ENCODE results near the gene EIF1.
"Not testable (repeated sequence)": the region's sequence is repeated elsewhere in the genome, so short reads cannot be mapped to it uniquely, and the experiment has no call there.

The EIF1 gene

GRCh38 chr17:41688641-41689496 is at the start of gene EIF1:
EIF1 (plus strand) TSS chr17:41688885; CDS start chr17:41689039, 154 bp downstream.
- DNase-seq (ENCODE audit: low read depth in 2 of 2): peak; percentile 99 to 100

GRCh38 chr17:41638941-41639340 is 49.7 kb upstream of the EIF1 start:
- no peak for DNase-seq (ENCODE audit: low read depth in 2 of 2)

- DNase-seq (ENCODE audit: low read depth in 2 of 2): no peak
Observed at GRCh38 chr17:41639492-41640473, 48.9 kb upstream of the EIF1 start.

GRCh38 chr17:41640596-41640995 is 48.1 kb upstream of the EIF1 start:
- not testable (repeated sequence) for DNase-seq (ENCODE audit: low read depth in 2 of 2)

- no peak for DNase-seq (ENCODE audit: low read depth in 2 of 2)
Observed at GRCh38 chr17:41642252-41643156, 46.2 kb upstream of the EIF1 start.

GRCh38 chr17:41647038-41647813 is 41.5 kb upstream of the EIF1 start:
- no peak for DNase-seq (ENCODE audit: low read depth in 2 of 2)

GRCh38 chr17:41647940-41648410 is 40.7 kb upstream of the EIF1 start:
- peak; percentile 79 to 80 for DNase-seq (ENCODE audit: low read depth in 2 of 2)

- peak; percentile 66 to 69 for DNase-seq (ENCODE audit: low read depth in 2 of 2)
Observed at GRCh38 chr17:41648411-41649195, 40.1 kb upstream of the EIF1 start.

- DNase-seq (ENCODE audit: low read depth in 2 of 2): no peak
Observed at GRCh38 chr17:41649923-41650519, 38.7 kb upstream of the EIF1 start.

- DNase-seq (ENCODE audit: low read depth in 2 of 2): no peak
Observed at GRCh38 chr17:41650794-41651624, 37.7 kb upstream of the EIF1 start.

GRCh38 chr17:41651625-41652460 is 36.8 kb upstream of the EIF1 start:
- no peak for DNase-seq (ENCODE audit: low read depth in 2 of 2)

- no peak for DNase-seq (ENCODE audit: low read depth in 2 of 2)
Observed at GRCh38 chr17:41652461-41652970, 36.2 kb upstream of the EIF1 start.

GRCh38 chr17:41653421-41653820 is 35.3 kb upstream of the EIF1 start:
- no peak for DNase-seq (ENCODE audit: low read depth in 2 of 2)

- DNase-seq (ENCODE audit: low read depth in 2 of 2): no peak
Observed at GRCh38 chr17:41653892-41654677, 34.6 kb upstream of the EIF1 start.

- no peak for DNase-seq (ENCODE audit: low read depth in 2 of 2)
Observed at GRCh38 chr17:41654678-41655607, 33.7 kb upstream of the EIF1 start.

Data from stimulated activated CD8-positive, alpha-beta memory T cell treated with anti-CD3 and anti-CD28 coated beads, Interleukin-2, amount 100 ng/mL, for 1 hour (primary cell).